HG02973 (cell line): ENCODE results near the gene TMOD3.
A peak's percentile ranks its signal among the peaks of the same experiment; 100 is the strongest.
"Not testable (repeated sequence)": the region's sequence is repeated elsewhere in the genome, so short reads cannot be mapped to it uniquely, and the experiment has no call there.

Experiments used
- ATAC-seq: cut with Tn5 transposase; IDR thresholded peaks from one replicate; pipeline ENCODE4 v1.9.1; 2021; ENCODE audit warnings: moderate library complexity; ENCODE audit not compliant: unreplicated experiment

The TMOD3 gene

GRCh38 chr15:51829376-51830275, at the start of gene TMOD3:
TMOD3 (plus strand) TSS chr15:51829653; CDS start chr15:51862885, 33,232 bp downstream.
- peak; percentile 80 for ATAC-seq

GRCh38 chr15:51780636-51781035, 48.8 kb upstream of the TMOD3 start:
- no peak for ATAC-seq

GRCh38 chr15:51781506-51781905, 47.9 kb upstream of the TMOD3 start:
- no peak for ATAC-seq

GRCh38 chr15:51782357-51782896, 47.0 kb upstream of the TMOD3 start:
- ATAC-seq, result no peak

- no peak for ATAC-seq
Measured at GRCh38 chr15:51783967-51784366, 45.5 kb upstream of the TMOD3 start.

GRCh38 chr15:51787130-51787529, 42.3 kb upstream of the TMOD3 start:
- not testable (repeated sequence) for ATAC-seq

GRCh38 chr15:51792474-51792873, 37.0 kb upstream of the TMOD3 start:
- not testable (repeated sequence) for ATAC-seq

GRCh38 chr15:51793521-51794305, 35.7 kb upstream of the TMOD3 start:
- ATAC-seq, result no peak

- ATAC-seq, result no peak
Measured at GRCh38 chr15:51796847-51797401, 32.5 kb upstream of the TMOD3 start.

- ATAC-seq, result no peak
Measured at GRCh38 chr15:51798281-51798680, 31.2 kb upstream of the TMOD3 start.

GRCh38 chr15:51799282-51800252, 29.9 kb upstream of the TMOD3 start:
- no peak for ATAC-seq

- no peak for ATAC-seq
Measured at GRCh38 chr15:51801391-51801835, 28.0 kb upstream of the TMOD3 start.

GRCh38 chr15:51802593-51802992, 26.9 kb upstream of the TMOD3 start:
- no peak for ATAC-seq

GRCh38 chr15:51803965-51804364, 25.5 kb upstream of the TMOD3 start:
- no peak for ATAC-seq

- no peak for ATAC-seq
Measured at GRCh38 chr15:51806123-51806522, 23.3 kb upstream of the TMOD3 start.

GRCh38 chr15:51809457-51809856, 20.0 kb upstream of the TMOD3 start:
- no peak for ATAC-seq

- no peak for ATAC-seq
Measured at GRCh38 chr15:51812598-51812997, 16.9 kb upstream of the TMOD3 start.

- ATAC-seq, result no peak
Measured at GRCh38 chr15:51814606-51815005, 14.8 kb upstream of the TMOD3 start.

- ATAC-seq, result no peak
Measured at GRCh38 chr15:51816611-51817010, 12.8 kb upstream of the TMOD3 start.

GRCh38 chr15:51818150-51818549, 11.3 kb upstream of the TMOD3 start:
- no peak for ATAC-seq
